SKM-1 treated with dmso at 0.1 percent for 144 hours (cell line): ENCODE measurements around the gene STXBP2.

Experiments used
- DNase-seq: peaks from one replicate; lab custom pipeline; 2025; ENCODE audit not compliant: unreplicated experiment; lab: John Stamatoyannopoulos, UW

The STXBP2 gene

DNA sequence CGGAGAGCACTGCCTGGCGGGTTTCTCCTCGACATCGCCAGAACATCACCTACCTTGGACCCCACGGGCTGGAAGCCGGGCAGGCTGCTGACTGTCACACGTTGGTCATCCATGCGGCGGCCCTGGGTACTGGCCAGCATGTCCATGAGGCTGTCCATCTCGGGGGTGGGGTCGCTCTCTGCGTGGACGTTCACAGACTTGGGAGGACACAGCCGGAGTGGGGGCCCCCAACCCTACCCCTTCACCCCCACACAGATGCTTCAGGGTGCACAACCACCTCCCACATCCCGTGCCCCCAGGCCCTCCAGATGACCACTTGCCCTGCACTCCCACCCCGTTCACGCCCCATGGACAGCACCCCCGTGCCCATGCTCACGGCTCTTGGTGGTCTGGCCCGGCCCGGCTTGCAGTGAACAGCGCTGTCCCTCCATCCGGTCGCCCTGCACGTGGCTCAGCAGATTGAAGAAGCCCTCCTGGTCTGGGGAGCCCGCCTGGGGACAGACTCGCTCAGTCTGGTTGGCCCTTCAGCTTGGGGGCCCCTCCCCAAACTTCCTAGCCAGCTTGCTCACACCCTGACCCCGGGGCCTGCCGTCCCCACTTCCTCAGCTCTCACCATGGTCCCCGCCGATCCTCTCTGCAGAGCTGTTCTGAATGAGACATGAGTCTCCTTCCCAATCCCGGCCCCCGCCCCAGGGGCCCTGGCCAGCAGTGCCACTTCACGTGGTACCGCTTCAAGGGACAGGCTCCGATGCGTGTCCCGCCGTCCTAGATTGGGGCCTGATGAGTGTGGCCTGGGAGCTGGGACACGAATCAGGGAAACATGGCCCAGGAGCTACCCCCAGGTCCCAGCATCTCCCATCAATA is 4.3 kb upstream of the STXBP2 start:
- DNase-seq: no peak

DNA sequence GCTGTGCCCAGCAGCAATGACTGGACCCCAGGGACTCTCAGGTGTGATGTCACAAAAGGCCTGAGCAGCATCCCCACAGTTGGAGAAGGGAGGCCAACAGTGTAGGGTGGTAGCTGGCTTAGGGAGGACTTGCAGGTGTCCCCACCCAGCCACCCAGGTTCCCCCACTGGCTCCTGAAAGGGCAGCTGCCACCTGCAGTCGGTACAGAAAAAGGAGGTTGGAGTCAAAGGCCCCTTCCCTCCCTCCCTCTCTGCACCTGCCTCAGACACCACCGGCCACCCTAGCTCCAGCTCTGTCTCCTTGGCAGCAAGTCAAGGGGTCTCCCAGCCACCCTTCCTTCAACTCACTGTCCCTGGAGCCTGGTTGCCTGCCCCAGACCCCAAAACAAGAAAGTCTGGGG is 3.2 kb upstream of the STXBP2 start, which contains the start of gene PCP2:
Gene PCP2, minus strand, starts transcription at position 22 of the 400 bp plus-strand sequence. CDS start 262 bp downstream, outside the sequence.
- DNase-seq: no peak

DNA sequence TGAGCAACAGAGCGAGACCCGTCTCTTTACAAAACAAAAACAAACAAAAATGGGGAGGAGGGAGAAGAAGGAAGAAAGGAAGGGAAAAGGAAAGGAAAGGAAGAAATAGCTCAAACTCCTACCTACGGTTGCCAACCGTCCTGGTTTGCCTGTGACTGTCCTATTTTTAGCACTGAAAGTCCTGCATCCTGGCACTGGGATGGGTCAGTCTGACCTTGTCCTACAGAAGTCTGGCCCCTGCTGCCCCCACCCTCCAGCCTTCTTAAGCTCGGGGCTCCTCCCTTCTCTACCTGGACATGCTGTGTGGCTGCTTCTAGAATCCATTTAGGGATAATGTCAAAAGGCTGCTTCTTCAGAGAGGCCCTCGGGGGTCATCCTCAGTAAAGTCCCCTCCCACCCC is 1.2 kb upstream of the STXBP2 start:
- no peak for DNase-seq

DNA sequence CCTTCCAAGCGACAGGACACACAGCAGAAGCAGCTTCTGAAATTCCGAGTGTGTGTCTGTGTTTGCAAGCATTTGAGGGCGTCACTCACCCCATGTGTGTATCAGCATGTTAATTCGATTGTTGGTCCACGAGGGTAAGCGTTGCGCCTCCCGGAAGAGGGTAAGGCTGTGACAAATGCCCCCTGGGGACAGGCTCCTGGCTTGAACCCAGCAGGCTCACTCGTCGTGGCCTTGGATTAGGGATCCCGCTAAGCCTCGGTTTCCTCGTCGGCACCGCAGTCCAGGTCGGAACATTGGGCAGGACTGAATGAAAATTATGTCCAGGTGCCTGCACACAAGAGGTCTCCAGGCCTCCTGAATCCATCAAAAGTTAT is 606 bp upstream of the STXBP2 start:
- DNase-seq: no peak

DNA sequence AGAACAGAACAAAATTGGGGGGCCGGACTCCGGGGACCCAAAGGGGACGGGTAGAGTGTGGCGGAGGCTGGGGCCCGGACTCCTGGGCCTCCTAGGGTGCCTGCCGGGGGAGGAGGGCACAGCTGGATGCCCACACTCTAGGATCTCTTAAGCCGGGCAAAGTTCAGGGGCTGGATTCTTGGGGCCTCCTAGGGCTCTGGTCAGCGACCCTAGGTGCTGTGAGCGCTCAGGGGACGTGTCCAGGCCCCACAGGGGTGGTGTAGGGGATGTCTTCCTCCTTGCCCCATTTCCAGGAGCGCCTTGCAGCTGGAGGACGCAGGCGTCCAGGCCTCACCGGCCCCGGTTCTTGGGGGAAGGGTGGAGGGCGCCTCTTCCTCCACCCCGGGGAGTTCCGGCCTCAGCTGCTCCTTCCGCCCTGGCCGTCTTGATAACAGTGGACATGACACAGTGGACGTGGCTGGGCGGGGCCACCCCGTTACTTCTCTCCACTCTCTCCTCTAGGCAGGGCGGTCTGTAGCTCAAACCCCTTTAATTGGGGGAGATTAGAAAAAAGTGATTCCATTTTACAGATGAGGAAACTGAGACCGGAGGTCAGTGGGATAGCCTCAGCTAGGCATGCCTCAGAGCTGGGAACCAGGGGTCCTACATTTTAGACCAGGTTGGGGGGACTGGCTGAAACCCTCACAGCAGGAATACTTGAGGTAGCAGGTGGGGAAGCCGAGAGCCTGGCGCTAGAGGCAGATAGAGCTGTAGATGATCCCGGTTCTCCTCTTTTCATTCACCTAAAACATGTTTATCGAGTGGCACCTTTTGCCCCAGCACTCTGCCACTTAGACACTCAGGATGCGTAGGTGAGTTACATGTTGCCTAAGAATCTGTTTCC is 705 bp downstream of the STXBP2 start:
- DNase-seq: no peak

DNA sequence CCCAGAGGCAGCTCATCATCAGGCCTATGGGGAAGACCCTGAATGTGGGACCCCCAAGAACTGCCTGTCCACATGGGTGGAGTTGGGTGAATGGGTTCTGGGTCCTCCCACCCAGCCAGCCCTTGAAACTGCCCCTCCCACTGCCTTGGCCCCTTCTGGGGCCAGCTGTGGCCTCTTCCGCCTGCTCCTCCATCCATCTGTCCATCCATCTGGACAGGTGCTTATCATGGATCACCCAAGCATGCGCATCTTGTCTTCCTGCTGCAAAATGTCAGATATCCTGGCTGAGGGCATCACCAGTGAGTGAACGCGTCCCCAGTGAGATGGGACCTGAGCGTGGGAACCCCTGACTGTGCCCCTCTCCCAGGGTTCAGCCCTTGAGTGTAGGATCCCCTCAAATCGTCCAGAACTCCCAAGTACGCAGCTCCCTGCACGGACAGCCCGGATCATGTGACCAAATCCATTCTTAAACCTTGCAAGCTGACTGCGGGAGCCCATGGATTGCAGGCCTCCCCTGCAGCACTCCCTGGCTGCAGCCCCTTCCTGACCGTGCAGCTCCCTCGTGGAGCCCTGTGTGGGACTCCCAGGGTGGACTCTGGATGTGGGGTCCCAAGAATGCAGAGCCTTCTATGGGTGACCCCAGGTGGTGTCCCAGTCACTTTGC is 2.0 kb downstream of the STXBP2 start:
- DNase-seq: no peak

DNA sequence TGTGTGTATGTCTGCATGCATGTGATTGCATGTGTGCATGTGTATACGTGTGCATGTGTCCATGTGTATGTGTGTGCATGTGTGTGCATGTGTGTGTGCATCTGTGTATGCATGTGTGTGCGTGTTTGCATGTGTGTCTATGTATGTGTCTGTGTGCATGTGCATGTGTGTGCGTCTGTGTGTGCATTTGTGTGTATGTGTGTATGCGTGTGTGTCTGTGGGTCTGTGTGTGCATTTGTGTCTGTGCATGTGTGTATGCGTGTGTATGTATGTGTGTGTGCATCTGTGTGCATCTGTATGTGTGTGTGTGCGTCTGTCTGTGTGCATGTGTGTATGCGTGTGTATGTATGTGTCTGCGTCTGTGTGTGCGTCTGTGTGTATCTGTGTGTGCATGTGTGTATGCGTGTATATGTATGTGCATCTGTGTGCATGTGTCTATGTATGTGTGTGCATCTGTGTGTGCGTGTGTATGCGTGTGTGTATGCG is 3.0 kb downstream of the STXBP2 start:
- DNase-seq: no peak

DNA sequence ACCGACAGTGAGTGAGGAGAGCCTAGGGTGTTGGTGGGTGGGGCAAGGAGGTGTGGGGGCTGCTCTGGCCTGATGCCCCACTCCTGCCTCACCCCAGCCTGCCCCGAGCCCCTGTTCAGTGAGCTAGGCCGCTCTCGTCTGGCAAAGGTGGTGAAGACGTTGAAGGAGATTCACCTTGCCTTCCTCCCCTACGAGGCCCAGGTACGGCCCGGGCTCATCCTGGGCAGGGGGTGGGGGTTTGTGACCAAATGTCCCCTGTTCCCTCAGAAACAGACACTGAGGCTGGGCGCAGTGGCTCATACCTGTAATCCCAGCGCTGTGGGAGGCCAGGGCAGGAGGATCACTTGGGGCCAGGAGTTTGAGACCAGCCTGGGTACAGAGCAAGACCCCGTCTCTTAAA is 3.9 kb downstream of the STXBP2 start:
- DNase-seq: no peak

DNA sequence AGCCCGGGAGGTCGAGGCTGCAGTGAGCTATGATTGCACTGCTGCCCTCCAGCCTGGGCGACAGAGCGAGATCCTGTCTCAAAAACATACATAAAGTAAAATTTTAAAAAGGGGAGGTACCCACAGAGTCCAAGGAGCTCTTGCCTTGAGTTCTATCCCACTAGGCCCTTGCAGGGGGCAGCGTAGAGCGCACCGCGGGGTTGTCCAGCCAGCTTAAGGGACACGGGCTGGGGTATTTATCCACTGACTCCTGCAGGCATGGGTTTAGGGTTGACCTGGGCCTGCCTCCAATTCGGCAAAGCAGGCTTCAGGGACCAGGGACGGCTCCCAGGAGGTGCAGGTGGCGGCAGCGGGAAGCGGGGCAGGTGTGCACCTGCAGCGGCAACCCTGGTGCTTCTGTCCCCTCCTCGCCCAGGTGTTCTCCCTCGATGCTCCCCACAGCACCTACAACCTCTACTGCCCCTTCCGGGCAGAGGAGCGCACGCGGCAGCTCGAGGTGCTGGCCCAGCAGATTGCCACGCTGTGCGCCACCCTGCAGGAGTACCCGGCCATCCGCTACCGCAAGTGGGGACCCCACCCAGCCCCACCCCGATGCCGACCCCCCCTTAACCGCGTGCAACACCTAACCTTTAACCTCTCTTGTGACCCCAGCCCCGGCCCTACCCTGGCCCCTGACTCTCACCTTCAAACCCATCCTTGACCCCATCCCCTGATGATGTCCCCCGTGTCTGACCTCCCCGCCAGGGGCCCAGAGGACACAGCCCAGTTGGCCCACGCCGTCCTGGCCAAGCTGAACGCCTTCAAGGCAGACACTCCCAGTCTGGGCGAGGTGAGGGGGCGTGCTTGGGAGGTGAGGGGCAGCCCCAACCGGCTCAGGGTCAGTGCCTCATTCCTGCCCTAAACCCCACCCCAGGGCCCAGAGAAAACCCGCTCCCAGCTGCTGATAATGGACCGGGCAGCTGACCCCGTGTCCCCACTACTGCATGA is 4.7 kb downstream of the STXBP2 start:
- no peak for DNase-seq

DNA sequence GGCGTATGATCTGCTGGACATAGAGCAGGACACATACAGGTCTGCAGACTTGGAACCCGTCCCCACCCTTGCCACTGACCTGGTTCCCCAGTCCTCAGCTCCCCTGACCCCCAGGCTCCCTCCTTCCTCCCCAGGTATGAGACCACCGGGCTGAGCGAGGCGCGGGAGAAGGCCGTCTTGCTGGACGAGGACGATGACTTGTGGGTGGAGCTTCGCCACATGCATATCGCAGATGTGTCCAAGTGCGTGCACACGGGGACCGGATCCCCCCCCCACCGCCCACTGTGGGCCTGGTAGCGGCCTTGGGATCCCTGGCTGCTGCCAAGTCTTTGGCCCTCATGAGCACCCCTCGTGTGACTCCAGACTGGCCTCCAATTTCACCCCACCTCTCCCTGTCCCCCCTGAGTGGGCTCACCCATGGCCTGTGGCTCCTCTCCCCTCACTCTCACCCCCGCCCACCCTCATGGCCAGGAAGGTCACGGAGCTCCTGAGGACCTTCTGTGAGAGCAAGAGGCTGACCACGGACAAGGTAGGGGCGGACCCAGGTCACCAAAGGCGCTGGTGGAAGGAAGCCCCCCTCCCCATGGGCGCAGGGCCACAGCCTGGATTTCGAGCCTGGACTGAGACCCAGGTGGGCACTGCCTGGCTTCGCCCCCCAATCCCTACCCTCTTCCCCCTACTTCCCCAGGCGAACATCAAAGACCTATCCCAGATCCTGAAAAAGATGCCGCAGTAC is 5.6 kb downstream of the STXBP2 start:
- no peak for DNase-seq

DNA sequence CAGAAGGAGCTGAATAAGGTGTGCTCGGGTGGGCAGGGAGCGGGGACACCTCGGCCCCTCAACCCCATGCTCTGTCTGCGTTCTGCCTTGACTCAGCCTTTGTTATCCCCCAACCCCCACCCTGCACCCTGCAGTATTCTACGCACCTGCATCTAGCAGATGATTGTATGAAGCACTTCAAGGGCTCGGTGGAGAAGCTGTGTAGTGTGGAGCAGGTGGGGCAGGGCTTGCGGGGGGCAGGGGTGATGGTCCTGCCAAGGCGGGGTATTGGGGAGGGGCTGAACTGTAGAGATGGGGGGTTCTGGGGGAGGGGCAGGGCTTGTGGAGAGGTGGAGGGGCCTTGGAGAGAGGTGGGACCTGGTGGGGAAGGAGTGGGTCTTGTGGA is 6.1 kb downstream of the STXBP2 start:
- DNase-seq: no peak

DNA sequence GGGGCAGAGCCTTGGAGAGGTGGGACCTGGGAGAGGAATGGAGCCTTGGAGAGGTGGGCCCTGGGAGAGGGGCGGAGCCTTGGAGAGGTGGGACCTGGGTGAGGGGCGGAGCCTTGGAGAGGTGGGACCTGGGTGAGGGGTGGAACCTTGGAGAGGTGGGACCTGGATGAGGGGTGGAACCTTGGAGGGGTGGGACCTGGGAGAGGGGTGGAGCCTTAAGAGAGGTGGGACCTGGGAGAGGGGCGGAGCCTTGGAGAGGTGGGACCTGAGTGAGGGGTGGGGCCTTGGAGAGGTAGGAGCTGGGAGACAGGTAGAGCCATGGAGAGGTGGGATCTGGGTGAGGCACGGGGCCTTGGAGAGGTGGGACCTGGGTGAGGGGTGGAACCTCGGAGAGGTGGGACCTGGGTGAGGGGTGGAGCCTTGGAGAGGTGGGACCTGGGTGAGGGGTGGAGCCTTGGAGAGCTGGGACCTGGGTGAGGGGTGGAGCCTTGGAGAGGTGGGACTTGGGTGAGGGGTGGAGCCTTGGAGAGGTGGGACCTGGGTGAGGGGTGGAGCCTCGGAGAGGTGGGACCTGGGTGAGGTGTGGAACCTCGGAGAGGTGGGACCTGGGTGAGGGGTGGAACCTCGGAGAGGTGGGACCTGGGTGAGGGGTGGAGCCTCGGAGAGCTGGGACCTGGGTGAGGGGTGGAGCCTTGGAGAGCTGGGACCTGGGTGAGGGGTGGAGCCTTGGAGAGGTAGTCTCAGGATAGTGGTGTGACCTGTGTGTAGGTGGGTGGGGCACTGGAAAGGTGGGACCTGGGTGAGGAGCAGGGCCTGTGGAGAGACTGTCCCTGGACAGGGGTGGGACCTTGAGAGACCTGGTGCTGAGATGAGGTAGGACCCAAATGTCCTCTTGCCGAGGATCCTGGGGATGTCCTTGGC is 7.0 kb downstream of the STXBP2 start:
- DNase-seq: peak; percentile 25

DNA sequence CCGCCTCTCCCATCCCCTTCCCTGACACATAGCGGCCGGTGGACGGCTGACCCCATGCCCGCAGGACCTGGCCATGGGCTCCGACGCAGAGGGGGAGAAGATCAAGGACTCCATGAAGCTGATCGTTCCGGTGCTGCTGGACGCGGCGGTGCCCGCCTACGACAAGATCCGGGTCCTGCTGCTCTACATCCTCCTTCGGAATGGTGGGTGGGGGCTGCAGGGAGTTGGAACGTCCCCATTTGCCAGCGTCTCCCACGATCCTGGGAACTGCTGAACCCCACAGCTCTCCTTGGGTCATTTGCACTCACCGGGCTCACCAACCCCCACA is 7.6 kb downstream of the STXBP2 start:
- no peak for DNase-seq

DNA sequence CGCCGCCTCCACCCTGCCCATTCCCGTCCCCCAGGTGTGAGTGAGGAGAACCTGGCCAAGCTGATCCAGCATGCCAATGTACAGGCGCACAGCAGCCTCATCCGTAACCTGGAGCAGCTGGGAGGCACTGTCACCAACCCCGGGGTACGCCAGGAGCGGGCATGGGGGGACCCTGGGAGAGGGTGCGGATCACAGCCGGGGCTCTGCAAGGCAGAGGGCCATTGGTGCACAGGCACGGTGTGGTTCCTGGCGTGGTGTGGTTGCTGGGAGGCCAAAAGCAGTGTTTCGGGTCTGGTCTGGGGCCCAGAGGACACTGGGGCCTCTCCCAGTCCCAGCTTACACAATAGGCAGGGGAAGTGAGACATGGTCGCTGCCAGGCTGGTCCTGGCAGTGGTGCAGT is 8.3 kb downstream of the STXBP2 start:
- peak; percentile 73 for DNase-seq

DNA sequence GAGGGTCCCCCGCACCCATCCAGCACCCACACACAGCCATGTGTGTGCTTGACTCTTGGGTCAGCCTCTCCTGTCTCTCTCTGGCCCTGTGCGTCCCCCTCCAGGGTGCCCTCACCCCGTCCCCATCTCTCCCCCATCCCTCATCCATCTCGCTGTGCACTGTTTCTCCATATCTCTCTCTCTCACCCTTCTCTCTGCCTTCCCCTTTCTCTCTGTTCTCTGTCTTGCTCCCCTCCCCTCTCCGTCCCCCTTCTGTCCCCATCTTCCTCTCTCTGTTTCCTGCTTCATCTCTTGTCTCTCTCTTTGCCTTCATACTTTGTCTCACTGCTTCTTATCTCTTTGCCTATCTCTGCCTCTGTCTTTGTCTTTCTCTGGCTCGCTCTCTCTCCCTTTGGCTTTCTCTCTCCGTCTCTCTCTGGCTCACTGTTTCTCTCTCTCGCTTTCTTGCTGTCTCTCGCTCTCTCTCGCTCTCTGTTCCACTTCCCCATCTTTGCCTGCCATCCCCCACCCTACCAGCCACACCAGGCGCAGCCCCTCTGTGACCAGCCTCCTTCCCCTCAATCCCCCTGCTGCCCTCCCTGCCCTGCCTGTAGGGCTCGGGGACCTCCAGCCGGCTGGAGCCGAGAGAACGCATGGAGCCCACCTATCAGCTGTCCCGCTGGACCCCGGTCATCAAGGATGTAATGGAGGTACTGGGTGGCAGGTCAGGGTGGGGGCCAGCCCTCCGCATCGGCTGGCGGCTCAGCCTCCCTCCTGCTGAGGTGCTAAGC is 8.9 kb downstream of the STXBP2 start:
- DNase-seq: peak; percentile 67

DNA sequence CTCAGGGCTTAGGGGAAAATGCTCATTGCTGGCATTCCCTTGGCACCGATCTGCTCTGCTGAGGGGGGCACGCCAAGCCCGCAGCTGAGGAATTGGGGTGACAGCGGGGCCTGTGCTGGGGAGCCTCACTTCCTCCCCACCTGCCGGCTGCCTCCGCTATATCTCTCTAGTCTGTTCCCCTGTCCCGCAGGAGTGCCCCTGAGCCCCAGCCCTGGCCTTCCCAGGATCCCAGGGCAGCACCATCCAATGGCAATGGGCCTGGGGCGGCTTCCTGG is 9.5 kb downstream of the STXBP2 start:
- DNase-seq: no peak

DNA sequence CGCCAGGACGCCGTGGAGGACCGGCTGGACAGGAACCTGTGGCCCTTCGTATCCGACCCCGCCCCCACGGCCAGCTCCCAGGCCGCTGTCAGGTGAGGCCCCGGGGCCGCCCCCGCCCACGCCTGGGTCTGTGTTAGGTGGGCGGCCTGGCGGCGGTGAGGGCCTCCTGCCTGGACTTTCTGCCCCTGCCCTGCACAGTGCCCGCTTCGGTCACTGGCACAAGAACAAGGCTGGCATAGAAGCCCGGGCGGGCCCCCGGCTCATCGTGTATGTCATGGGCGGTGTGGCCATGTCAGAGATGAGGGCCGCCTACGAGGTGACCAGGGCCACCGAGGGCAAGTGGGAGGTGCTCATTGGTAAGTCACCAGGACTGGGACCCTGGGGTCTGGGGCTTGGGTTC is 10.2 kb downstream of the STXBP2 start:
- DNase-seq: no peak
